GM18498 (cell line): ENCODE measurements around the gene TUBA8.
A peak's percentile ranks its signal among the peaks of the same experiment; 100 is the strongest.

Experiments
- ATAC-seq: cut with Tn5 transposase; IDR thresholded peaks from one replicate; pipeline ENCODE4 v1.9.1; 2021; ENCODE audit warnings: mild to moderate bottlenecking, moderate library complexity; ENCODE audit not compliant: unreplicated experiment

Gene TUBA8

DNA sequence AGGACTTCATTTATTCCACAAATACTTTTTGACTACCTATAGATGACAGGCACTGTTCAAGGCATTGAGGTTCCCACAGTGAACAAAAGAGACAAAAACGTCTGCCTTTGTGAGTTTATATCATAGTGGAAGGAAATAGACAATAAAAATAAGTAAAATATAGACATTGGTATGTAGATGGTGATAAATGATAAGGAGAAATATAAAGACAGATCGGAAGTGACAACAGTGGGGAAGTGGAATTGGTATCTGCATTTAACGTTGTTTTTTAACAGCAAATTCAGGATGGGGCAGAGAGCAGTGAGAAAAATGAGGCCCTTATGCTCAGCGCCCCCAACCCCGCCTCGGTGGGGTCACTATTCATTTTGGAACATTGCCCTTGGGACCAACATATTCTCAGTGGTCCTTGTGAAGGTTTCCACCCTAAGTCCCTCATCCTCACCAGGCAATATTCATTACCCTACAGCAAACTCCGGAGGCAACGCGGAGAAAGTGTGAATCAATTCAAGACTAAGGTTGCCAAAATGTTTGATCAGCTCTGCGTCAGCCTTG, 33.4 kb upstream of the TUBA8 start:
- no peak for ATAC-seq

DNA sequence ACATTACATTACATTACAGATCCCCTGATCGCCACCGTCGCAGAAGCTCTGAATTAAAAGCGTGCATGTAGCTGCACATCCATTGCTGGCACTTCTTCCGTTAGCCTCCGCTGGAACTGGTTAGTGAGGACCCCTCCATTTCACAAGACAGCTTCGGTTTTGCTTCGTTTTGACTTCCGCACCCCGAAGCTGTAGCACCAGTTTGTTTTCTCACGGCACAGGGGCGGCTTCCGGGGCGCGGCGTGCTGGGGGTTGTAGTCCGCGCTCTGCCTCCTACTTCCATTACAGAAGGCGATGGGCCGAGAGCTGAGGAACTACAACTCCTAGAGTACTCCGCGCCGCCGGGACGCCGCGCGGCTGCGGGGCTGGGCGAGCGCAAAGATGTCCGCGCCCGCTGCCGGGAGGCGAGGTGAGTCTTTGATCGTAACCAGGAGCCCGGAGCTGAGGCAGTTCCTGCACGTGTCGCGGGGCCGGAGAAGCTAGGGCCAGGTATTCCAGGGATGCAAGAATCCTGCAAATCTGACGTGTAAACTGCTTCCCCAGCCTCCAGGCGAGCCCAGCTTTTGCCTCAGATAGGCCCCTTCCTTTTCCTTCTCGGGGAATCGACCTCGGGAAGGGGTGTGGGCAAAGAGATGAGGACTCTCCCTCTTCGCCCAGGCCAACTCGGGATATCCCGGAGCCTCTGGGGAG, 32.8 kb upstream of the TUBA8 start, which contains the start of gene PEX26:
PEX26 (plus strand) TSS at position 352 of the 690 bp plus-strand sequence. CDS start 387 bp downstream, outside the sequence.
- ATAC-seq, result peak; percentile 97

DNA sequence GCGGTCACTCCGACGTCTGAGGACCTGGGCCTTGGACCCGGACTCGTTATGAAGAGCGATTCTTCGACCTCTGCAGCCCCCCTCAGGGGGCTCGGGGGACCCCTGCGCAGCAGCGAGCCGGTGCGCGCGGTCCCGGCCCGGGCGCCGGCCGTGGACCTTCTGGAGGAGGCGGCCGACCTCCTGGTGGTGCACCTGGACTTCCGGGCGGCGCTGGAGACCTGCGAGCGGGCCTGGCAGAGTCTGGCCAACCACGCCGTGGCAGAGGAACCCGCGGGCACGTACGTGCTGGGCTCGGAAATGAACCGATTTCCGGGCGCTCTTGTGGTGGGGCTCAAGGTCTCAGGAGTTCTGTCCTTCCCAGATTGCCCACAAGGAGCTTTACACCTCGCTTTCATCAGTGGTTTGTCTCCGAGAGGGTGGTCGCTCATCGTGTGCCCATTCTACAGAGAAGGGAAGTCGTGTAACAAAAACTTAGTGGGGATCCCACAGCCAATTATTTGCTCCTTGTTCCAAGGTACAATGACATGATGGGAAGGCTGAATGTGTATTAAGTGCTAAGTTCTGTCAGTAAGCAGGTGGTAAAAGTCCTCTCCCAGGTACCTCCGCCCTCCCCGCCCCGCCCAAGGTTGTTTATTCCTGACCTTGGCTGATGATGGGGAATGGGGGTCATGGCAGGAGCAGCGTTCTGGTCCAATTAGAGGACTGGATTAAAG, 32.1 kb upstream of the TUBA8 start:
- ATAC-seq, result peak; percentile 21

DNA sequence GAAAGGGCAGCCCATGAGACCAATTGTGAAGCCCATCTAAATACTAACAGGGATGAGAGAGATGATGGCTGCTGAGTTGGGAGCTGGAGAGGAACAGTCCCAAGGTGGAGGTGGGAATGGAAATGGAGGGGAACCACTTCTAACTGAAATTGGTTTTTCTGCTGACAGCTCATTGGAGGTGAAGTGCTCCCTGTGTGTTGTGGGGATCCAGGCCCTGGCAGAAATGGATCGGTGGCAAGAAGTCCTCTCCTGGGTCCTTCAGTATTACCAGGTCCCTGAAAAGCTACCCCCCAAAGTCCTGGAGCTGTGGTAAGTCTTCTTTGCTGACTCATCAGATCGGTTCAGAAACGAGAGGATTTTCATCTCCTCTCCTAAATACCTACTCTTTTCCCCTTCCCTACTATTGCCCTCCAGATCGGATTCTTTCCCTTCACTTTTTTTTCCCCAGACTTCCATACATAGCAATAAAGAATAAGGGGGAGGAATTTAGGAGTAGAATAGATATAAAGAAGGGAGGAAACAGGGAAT, 30.8 kb upstream of the TUBA8 start:
- no peak for ATAC-seq

DNA sequence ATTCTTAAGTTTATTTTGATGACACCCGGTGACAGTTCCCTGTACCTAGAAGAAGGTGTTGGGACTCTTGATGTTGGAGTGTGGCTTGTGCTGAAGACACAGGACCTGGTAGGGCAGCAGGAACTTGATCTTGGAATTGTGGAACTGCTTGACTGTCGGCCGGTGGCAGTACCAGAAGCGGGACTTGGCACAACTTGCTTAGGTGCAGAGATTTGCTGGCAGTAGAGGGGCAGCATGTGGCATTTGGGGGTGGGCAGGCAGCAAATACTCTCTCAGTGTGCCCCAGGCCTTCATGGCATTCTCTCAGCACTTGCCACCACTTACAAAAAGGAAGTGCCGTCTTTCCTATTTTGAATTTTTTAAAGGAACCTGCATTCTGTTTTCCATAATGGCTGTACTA, 29.2 kb upstream of the TUBA8 start:
- ATAC-seq, result no peak

DNA sequence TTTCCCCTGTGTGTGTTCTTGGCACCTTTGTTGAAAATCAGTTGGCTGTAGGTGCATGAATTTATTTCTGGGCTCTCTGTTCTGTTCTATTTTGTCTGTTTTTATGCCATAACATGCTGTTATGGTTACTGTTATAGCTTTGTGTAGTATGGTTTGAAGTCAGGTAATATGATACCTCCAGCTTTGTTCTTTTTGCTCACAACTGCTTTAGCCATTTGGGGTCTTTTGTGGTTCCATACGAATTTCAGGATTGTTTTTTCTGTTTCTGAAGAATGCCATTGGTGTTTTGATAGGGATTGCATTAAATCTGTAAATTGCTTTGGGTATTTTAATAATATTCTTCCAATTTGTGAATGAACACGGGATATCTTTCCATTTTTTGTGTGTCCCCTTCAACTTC, 28.1 kb upstream of the TUBA8 start:
- no peak for ATAC-seq

DNA sequence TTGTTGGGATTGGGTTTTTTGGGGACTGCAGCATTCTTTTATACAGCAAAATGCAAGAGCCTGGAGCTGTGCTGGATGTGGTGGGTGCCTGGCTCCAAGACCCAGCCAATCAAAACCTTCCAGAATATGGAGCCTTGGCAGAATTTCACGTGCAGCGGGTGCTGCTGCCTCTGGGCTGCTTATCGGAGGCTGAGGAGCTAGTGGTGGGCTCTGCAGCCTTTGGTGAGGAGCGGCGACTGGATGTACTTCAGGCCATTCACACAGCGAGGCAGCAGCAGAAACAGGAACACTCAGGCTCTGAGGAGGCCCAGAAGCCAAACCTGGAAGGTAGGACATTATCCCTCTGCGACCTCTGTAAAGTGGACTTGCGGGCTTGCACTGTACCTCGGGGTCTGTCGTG, 27.2 kb upstream of the TUBA8 start:
- no peak for ATAC-seq

DNA sequence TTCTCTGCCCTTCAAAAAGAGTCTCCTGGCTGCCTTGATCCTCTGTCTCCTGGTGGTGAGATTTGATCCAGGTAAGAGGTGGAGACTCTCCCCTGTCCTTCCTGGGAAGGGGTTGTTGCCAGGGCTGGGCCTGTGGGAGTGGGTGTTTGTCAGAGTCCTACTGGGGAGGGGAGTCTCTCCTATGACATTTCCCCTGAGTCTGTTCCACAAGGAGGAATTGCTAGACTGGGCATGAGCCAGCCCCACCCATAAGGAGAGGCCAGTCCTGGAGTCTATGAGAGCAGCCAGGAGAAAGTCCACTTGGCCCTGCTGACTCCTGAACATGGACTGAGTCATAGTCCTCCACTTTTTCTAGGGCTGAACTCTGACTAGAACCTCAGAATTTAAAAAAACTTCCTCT, 25.4 kb upstream of the TUBA8 start:
- ATAC-seq, result no peak

DNA sequence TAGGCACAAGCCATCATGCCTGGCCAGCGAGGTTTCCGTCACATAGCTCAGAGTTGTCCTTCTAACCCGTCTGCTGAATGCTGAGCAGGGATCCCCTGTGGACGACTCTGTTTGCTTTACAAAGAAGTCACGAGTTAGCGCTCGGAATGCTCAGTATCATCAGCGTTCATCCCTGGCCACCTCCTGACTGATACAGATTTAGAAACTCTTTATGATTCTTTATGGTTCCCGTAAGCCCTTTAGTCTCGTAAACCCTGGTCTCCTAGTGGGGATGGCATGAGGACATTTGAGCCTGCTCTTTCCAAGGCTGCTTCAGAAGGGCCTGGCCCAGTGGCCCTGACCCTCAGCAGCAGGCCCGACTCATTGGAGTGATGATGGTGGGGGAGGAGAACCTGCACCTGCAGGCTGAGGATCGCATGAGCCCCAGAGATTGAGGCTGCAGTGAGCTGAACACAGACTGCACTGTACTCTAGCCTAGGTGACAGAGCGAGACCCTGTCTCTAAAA, 23.2 kb upstream of the TUBA8 start:
- ATAC-seq, result no peak

DNA sequence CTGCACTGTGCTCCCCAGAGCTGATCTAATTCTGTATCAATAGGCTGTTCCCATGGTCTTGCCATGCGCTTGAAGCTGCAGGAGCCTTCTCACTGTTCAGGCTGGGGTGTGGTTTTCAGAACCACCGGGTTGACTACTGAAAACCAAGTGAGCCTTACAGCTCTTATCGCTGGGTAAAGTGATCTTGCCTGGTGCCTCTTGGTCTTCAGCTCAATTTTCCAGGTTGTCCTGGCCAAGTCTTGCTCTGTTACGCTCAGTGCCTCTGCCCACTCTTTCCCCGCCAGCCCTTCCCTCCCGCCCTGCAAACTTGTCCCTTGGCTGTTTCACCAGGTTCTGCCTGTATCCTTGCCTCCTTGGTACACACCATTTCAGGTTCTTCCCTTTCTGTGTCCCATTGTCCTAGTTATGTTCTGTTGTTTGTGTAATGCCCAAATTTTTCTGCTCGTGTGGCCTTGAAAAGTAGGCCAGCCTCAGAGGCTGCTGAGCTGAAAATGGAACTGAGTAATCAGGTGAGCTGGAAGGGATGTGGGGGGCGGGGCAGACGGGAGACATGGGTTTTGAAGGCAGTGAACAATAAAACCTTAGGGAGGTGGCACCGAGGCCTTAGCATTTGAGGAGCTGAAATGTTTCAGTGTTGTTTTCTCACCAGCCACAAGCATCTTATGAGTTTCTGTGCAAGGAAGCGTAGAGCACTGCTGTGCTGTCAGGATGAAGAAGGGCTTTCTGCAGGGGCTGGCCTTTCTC, 21.6 kb upstream of the TUBA8 start:
- no peak for ATAC-seq

DNA sequence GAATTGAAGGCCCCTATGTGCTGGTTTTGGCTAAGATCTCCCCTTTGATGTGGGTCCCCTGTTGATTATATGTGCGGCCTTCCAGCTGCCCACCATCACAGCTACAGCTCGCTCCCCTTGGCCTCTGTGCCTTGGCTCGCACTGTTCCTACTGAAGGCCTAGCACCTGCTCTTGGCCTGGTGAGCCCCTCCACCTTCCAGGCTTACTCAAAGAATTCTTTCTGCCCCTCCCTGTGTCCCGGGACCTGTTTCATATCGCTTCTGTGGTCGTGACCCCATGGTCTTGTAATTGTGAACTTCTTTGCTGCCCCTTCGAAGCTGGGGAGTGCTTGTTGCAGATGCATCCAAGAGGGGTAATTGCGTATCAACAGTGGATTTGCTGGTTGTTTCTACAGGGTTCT, 20.3 kb upstream of the TUBA8 start:
- no peak for ATAC-seq

DNA sequence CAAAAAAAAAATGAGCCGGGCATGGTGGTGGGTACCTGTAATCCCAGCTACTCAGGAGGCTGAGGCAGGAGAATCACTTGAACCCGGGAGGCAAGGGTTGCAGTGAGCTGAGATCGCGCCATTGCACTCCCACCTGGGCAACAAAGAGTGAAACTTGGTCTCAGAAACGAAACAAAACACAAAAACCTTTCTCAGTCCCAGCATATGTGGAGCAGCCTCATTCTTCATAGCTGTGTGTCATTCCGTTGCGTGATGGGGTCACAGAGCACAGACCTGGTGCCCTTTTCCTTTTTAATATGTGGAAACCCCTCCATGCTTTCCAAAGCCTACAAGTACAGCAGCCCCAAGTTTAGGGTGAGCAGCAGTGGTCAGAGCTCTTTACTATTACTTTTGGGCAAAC, 19.1 kb upstream of the TUBA8 start:
- no peak for ATAC-seq

DNA sequence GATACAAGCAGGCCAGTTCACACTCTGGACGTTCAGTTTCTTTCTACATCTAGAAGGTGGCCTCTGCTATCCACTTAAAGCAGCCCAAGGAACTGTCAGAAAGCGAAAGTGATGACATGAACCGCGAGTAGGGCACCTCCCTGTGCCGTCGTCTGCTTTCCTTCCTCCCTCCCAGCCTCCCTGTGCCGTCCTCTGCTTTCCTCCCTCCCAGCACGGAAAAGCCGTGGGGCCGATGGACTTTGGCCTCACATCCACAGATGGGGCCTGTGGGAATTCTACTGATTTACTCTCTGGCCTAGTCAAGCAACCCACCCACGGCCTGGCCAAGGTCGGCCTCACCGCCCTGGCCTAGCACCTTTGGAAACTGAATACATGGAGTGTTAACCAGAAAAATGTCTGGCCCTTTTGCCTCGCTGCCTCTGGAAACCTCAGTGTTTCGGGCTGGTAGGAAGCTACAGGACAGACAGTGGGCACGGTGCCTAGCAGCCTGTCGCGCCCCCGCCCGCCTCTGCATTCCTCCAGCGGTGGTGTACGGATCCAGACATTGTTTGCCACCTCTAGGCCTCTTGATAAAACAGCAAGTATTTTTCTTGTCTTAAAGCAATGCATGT, 18.6 kb upstream of the TUBA8 start:
- no peak for ATAC-seq

DNA sequence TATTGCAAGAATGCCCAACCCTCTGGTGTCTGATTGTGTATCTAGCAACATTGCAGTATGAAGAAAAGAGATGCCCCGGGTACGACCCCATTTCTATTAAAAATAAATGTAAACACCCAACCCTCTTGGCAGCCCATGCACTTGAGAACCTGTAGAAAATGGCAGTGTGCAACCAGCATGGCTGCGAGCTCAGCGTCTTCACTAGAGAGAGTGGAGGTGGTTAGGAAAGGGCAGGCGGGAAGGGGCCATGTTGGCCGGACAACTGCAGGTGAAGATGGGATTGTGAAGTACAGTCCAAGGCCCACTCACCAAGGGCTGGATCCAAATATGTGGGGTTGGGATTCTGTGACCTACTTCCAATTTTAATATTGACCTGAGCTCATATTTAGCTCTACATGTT, 16.9 kb upstream of the TUBA8 start:
- ATAC-seq, result no peak

DNA sequence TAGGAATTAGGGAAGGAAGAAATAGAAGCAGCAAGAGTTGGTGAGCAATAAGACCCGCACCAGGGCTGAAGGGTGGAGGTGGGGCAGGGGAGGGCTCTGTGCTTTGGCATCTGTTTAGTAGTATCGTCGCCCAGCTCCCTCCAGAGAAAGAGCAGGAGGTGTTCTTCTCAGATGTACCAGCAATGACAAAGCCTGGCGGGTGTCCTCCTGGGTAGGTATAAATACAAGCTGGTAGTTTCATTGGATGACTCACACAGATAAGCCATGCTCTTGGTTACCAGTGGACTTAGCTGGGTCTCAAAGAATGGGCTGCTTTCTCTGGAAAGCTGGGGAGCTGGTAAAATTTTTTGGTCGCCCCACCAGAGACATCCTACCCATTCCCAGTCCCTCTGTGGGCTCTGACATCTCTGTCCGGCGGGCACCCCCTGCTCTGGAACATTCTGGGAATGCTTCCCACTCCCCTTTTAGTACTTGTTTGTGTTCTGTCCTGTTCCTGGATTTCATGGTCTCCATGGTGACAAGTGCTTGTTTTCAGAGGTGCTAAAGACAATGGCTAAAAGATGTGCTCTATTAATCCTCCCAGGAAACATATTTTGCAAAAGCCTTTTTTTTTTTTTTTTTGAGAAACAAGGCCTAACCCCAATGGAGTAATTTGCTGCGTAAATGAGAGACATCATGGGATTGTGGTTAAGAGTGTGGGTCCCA, 15.4 kb upstream of the TUBA8 start:
- no peak for ATAC-seq

DNA sequence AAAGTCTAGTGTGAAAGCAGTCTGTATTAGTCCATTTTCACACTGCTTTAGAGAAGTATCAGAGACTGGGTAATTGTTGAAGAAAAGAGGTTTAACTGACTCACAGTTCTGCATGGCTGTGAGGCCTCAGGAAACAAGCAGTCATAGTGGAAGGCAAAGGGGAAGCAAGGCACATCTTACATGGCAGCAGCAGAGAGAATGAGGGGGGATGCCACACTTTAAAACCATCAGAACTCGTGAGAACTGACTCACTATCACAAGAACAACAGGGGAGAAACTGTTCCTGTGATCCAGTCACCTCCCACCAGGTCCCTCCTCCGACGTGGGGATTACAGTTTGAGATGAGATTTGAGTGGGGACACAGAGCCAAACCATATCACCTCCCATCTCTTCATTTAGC, 13.8 kb upstream of the TUBA8 start:
- ATAC-seq, result no peak

DNA sequence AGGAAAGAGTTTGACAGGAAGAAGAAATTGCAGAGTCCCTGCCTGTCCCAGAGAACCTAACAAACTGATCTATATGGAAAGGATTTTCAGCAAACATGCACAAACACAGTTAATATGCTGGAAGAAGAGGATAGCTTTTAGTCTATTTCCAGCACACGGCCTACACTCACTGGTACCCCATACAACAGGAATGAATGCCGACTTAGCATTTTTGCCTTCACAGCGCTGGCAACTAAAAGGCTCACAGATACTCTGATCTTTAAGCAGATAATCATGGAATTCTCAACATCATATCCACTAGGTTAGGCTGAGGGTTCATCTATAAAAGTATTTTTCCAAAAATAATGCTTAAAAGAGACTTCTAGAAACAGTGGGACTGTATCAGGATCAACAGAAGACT, 9.8 kb upstream of the TUBA8 start:
- ATAC-seq, result no peak

DNA sequence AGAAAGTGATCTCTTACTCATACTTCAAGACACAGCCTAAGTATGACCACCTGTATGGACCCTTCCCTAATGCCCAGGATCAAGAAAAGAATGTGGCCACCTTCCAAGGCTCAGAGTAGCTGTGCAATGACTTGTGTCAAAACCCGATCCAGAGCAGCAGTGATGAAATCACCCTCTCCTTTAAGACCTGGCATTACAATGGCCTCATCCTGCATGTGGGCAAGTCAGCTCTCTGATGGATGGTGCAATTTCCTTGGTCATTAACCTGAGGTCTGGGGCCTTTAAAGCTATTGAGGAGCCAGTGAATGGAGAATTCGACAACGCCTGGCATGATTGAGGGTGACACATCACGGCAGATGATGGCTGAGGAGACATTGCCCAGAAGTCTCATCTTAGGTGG, 9.1 kb upstream of the TUBA8 start:
- ATAC-seq, result no peak

DNA sequence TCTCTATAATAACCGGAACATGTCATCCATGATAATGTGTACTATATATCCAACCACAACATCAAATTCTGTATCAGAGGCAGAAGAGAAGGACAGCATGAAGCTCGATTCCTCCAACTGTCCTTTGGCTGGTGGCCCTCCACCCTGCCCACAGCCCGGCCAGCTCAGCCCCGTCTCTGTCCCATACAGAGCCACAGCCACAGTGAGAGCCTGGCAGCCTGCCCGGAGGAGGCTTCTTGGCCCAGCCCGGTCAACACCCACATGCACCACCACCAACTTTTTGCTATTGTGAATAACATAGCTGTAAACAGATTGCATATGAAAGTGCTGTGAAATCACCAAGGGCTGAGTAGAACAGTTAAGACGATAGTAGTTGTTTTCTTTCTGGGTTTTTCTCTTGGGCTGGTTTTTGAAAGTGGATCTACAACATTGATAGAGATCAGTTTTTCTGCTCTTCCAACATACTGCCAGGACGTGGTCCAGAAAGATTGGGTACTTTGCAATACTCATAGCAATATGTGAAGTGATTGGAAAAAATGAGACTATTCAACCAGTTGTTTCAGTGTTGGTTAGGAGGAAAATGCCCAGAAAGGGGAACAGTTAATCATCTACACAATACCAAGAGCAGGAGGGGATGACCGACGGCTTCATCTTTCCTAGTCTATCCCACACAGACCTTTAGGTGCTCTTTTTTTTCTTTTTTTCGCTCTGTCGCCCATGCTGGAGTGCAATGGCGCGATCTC, 6.9 kb upstream of the TUBA8 start:
- ATAC-seq, result no peak
